HCT116 (cell line): ENCODE results near the gene KSR2. TPM values are rescaled to one million over a fixed set of nuclear protein-coding genes. Genes with fewer than 3 reads are reported as not detected.

ENCODE experiments used
- ATAC-seq: fragments of 200-7000 bp; cut with Tn5 transposase; 2 replicates; pipeline ENCODE4 v1.9.1; 2020; ENCODE audit warnings: mild to moderate bottlenecking, moderate library complexity
- BruUV-seq: library from RNA; stranded (reverse); fragments of 400-500 nt; replicated peaks from 2 replicates; lab custom pipeline; 2021; lab: Mats Ljungman, UMichigan
- CTCF ChIA-PET: fragments of 300-600 bp; sonication (Branson Sonifier 250); formaldehyde crosslinking; loops from one replicate; lab custom pipeline; 2021; ENCODE audit warnings: antibody characterized with exemption; lab: Charles Lee
- POLR2A ChIA-PET: fragments of 300-600, 350-600 bp; sonication (Branson Sonifier 250); formaldehyde crosslinking; loops from one replicate; lab custom pipeline; 2021; ENCODE audit warnings: antibody characterized with exemption; lab: Charles Lee
- RAD21 ChIA-PET, 2 experiments: fragments of 300-600 bp; sonication (Branson Sonifier 250); formaldehyde crosslinking; loops; one replicate each; lab custom pipeline; 2023; ENCODE audit warnings: low total read pairs in 2 of 2; ENCODE audit not compliant: uncharacterized antibody in 2 of 2, unreplicated experiment in 2 of 2, low non-redundant PET in 1 of 2; lab: Charles Lee
- DNase-seq: peaks from one replicate; pipeline ENCODE4 v3.0.0-alpha.2; 2010; ENCODE audit warnings: low read depth, low spot score
- H2AFZ ChIP-seq: fragments of 200-600 bp; shearing (Covaris generic), sonication (generic); 2 replicates; pipeline ENCODE4 v1.6.1; 2017; ENCODE audit warnings: low read depth, mixed run types, mixed read lengths, antibody characterized with exemption, low read length; ENCODE audit not compliant: poor library complexity, severe bottlenecking
- H3K27ac ChIP-seq: 2 replicates; pipeline ENCODE4 v1.5.1; 2012; ENCODE audit warnings: low read depth, low read length
- H3K27me3 ChIP-seq: fragments of 200-600 bp; sonication (generic); 2 replicates; pipeline ENCODE4 v1.6.1; 2016; ENCODE audit warnings: mixed run types, low read length, mixed read lengths; ENCODE audit not compliant: insufficient read depth
- H3K36me3 ChIP-seq, 2 experiments: fragments of 200-500 bp in 1 of 2; fragments of 200-600 bp in 1 of 2; sonication (Bioruptor generic) in 1 of 2; sonication (generic) in 1 of 2; 2 replicates each; pipeline versions ENCODE4 v1.5.1 to v1.6.1; 2014 to 2016; ENCODE audit warnings: low read length in 2 of 2, inconsistent platforms in 1 of 2, mixed read lengths in 1 of 2, mixed run types in 1 of 2; ENCODE audit not compliant: insufficient read depth in 2 of 2, control insufficient read depth in 1 of 2
- H3K4me1 ChIP-seq, 2 experiments: fragments of 200-600 bp in 1 of 2; sonication (generic) in 1 of 2; 2 replicates each; pipeline versions ENCODE4 v1.5.1 to v1.6.1; 2012 to 2017; ENCODE audit warnings: low read length in 2 of 2, inconsistent platforms in 1 of 2, mild to moderate bottlenecking in 1 of 2, mixed read lengths in 1 of 2, mixed run types in 1 of 2, moderate library complexity in 1 of 2; ENCODE audit not compliant: insufficient read depth in 2 of 2, control insufficient read depth in 1 of 2
- H3K4me2 ChIP-seq: fragments of 200-600 bp; sonication (generic); 2 replicates; pipeline ENCODE4 v1.6.1; 2017; ENCODE audit warnings: mixed run types, low read length, mixed read lengths
- H3K4me3 ChIP-seq, 2 experiments: fragments of 200-600 bp in 1 of 2; sonication (generic) in 1 of 2; replicated peaks in 1 of 2; 2 replicates each; pipeline ENCODE4 v1.5.1; 2011 to 2016; ENCODE audit warnings: low read length in 2 of 2, control low read depth in 1 of 2, low read depth in 1 of 2, mild to moderate bottlenecking in 1 of 2, mixed read lengths in 1 of 2, mixed run types in 1 of 2
- H3K79me2 ChIP-seq: fragments of 200-600 bp; sonication (generic); 2 replicates; pipeline ENCODE4 v1.6.1; 2017; ENCODE audit warnings: mild to moderate bottlenecking, mixed run types, low read length, moderate library complexity, mixed read lengths; ENCODE audit not compliant: insufficient read depth
- H3K9ac ChIP-seq: fragments of 200-600 bp; sonication (generic); 2 replicates; pipeline ENCODE4 v1.6.1; 2016; ENCODE audit warnings: low read length, mixed read lengths
- H3K9me2 ChIP-seq: fragments of 200-600 bp; sonication (generic), shearing (Covaris generic); 2 replicates; pipeline ENCODE4 v1.6.1; 2017; ENCODE audit warnings: mixed run types, mild to moderate bottlenecking, moderate library complexity; ENCODE audit not compliant: insufficient read depth
- H3K9me3 ChIP-seq, 2 experiments: fragments of 200-500 bp in 1 of 2; fragments of 200-600 bp in 1 of 2; sonication (Bioruptor generic) in 1 of 2; sonication (generic) in 1 of 2; 2 replicates each; pipeline ENCODE4 v1.6.1; 2014 to 2017; ENCODE audit warnings: low read length in 2 of 2, mixed read lengths in 2 of 2, inconsistent platforms in 1 of 2, low read depth in 1 of 2, mild to moderate bottlenecking in 1 of 2, mixed run types in 1 of 2, moderate library complexity in 1 of 2; ENCODE audit not compliant: control insufficient read depth in 1 of 2, insufficient read depth in 1 of 2
- H4K20me1 ChIP-seq: fragments of 200-600 bp; sonication (generic), shearing (Covaris generic); 2 replicates; pipeline ENCODE4 v1.6.1; 2017; ENCODE audit warnings: mixed run types, mild to moderate bottlenecking, moderate library complexity; ENCODE audit not compliant: insufficient read depth
- CEBPB ChIP-seq: IDR thresholded peaks from 2 replicates; pipeline ENCODE4 v1.6.1; 2012; ENCODE audit warnings: low read depth
- EGR1 ChIP-seq: IDR thresholded peaks from 2 replicates; pipeline ENCODE4 v1.6.1; 2012; ENCODE audit warnings: low read depth
- POLR2A ChIP-seq: IDR thresholded peaks from 2 replicates; pipeline ENCODE4 v1.7.0; 2011; ENCODE audit warnings: borderline replicate concordance; ENCODE audit not compliant: insufficient read depth, insufficient read length; ENCODE audit errors: extremely low read depth
- RAD21 ChIP-seq: IDR thresholded peaks from 2 replicates; pipeline ENCODE4 v1.6.1; 2012; ENCODE audit warnings: low read depth, mild to moderate bottlenecking
- SP1 ChIP-seq: IDR thresholded peaks from 2 replicates; pipeline ENCODE4 v1.6.1; 2012; ENCODE audit warnings: low read depth
- ZNF274 ChIP-seq: fragments of 200-500 bp; sonication (Bioruptor generic); IDR thresholded peaks from 2 replicates; pipeline ENCODE4 v1.6.1; 2014; ENCODE audit warnings: mild to moderate bottlenecking, low read depth, low read length, inconsistent platforms
- intact Hi-C: fragments of 100-400 bp; cut with micrococcal nuclease; formaldehyde crosslinking; loops from 2 replicates; pipeline ENCODE4 v1.10.0; 2022
- total RNA-seq: library from RNA; stranded (reverse); gene quantifications from one replicate; pipeline ENCODE4 v1.2.1, GENCODE V29; 2021; ENCODE audit not compliant: unreplicated experiment
- TF ChIP-seq, protein P1 (sequence below): IDR thresholded peaks from 2 replicates; pipeline ENCODE4 v1.6.1; 2012
- TF ChIP-seq, protein P2 (sequence below), 3 experiments: fragments of 200-600 bp in 1 of 3; sonication (generic) in 1 of 3; IDR thresholded peaks in 2 of 3; conservative IDR thresholded peaks in 1 of 3; 2 replicates each; pipeline ENCODE4 v1.5.1; 2012 to 2017; ENCODE audit warnings: low read depth in 2 of 3, low read length in 2 of 3, antibody characterized with exemption in 1 of 3, borderline replicate concordance in 1 of 3, control low read depth in 1 of 3, mild to moderate bottlenecking in 1 of 3, mixed read lengths in 1 of 3, mixed run types in 1 of 3, moderate library complexity in 1 of 3; ENCODE audit not compliant: insufficient read depth in 1 of 3
- TF ChIP-seq, protein P3 (sequence below): IDR thresholded peaks from 2 replicates; pipeline ENCODE4 v1.6.1; 2011; ENCODE audit warnings: mild to moderate bottlenecking, low read length, moderate library complexity; ENCODE audit not compliant: insufficient replicate concordance; ENCODE audit errors: extremely low read depth

The KSR2 gene
- total RNA-seq, 1 experiment from 2014 or later, result 10.1 TPM

DNA sequence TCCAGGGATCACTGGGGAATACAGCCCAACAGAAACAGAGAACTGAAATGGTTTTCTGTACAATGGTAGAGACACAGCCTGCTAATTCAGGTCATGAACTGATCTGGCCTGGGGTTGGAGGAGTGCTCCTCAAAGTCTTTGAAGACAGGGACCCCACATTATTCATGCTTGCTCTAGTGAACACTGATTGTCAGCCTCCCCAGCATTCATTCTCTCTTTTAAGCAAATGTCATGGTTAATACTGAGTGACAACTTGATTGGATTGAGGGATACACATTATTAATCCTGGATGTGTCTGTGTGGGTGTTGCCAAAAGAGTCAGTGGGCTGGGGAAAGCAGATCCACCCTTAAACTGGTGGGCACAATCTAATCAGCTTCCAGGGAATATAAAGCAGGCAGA lies 319.0 kb downstream of the KSR2 start:
- Histone ChIP-seq H3K9me3 (no peaks in the 10 kb centered on the region), H3K27ac (no peak overlapping the region), H3K9me2 (no peaks in the 10 kb centered on the region), H3K4me2 (no peak overlapping the region), H2AFZ (no peak overlapping the region), H4K20me1 (no peaks in the 10 kb centered on the region), H3K4me1 (no peaks in the 10 kb centered on the region), H3K79me2 (no peaks in the 10 kb centered on the region), H3K36me3 (no peaks in the 10 kb centered on the region), H3K4me3 (no peak overlapping the region), H3K27me3 (no peaks in the 10 kb centered on the region), H3K9ac (no peak overlapping the region)
- TF ChIP-seq, protein P1, sequence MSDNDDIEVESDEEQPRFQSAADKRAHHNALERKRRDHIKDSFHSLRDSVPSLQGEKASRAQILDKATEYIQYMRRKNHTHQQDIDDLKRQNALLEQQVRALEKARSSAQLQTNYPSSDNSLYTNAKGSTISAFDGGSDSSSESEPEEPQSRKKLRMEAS, result no peak
- TF ChIP-seq EGR1, result no peak
- TF ChIP-seq, protein P2, sequence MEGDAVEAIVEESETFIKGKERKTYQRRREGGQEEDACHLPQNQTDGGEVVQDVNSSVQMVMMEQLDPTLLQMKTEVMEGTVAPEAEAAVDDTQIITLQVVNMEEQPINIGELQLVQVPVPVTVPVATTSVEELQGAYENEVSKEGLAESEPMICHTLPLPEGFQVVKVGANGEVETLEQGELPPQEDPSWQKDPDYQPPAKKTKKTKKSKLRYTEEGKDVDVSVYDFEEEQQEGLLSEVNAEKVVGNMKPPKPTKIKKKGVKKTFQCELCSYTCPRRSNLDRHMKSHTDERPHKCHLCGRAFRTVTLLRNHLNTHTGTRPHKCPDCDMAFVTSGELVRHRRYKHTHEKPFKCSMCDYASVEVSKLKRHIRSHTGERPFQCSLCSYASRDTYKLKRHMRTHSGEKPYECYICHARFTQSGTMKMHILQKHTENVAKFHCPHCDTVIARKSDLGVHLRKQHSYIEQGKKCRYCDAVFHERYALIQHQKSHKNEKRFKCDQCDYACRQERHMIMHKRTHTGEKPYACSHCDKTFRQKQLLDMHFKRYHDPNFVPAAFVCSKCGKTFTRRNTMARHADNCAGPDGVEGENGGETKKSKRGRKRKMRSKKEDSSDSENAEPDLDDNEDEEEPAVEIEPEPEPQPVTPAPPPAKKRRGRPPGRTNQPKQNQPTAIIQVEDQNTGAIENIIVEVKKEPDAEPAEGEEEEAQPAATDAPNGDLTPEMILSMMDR (IDR thresholded peaks at IDR 0.05 in 2 of 3, conservative IDR thresholded peaks at IDR 0.05 in 1 of 3; ENCODE audit: borderline replicate concordance in 1 of 3, insufficient read depth in 1 of 3, low read depth in 2 of 3, low read length in 2 of 3), result no peak
- TF ChIP-seq, protein P3, sequence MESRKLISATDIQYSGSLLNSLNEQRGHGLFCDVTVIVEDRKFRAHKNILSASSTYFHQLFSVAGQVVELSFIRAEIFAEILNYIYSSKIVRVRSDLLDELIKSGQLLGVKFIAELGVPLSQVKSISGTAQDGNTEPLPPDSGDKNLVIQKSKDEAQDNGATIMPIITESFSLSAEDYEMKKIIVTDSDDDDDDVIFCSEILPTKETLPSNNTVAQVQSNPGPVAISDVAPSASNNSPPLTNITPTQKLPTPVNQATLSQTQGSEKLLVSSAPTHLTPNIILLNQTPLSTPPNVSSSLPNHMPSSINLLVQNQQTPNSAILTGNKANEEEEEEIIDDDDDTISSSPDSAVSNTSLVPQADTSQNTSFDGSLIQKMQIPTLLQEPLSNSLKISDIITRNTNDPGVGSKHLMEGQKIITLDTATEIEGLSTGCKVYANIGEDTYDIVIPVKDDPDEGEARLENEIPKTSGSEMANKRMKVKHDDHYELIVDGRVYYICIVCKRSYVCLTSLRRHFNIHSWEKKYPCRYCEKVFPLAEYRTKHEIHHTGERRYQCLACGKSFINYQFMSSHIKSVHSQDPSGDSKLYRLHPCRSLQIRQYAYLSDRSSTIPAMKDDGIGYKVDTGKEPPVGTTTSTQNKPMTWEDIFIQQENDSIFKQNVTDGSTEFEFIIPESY, result no peak
- no peak for TF ChIP-seq SP1
- TF ChIP-seq POLR2A, result no peak
- TF ChIP-seq RAD21, result no peak
- TF ChIP-seq ZNF274, result no peak
- no peak for TF ChIP-seq CEBPB
- DNase-seq, result no peak
- POLR2A ChIA-PET, result no interaction called here
- RAD21 ChIA-PET, result no interaction called here
- no peak for ATAC-seq
- BruUV-seq, result no TSS peak
- CTCF ChIA-PET, result no interaction called here
- intact Hi-C loops, result no loop called here
